SK-N-SH (cell line): ENCODE results near the gene OR51D1. TPM values are rescaled to one million over a fixed set of nuclear protein-coding genes. Genes with fewer than 3 reads are reported as not detected.

Experiments
- CTCF ChIA-PET: fragments of 300-600, 350-600 bp; formaldehyde crosslinking; extraction: SDS; loops from one replicate; lab custom pipeline; 2021; lab: Yijun Ruan, JAX
- POLR2A ChIA-PET: fragments of 350-600 bp; sonication (Branson Sonifier 250); formaldehyde crosslinking; extraction: SDS; loops from one replicate; lab custom pipeline; 2020; ENCODE audit warnings: antibody characterized with exemption, inconsistent platforms; lab: Yijun Ruan, JAX
- DNase-seq: peaks from one replicate; pipeline ENCODE4 v3.0.0; 2012
- H2AFZ ChIP-seq: fragments of 200-600 bp; sonication (generic); 2 replicates; pipeline ENCODE4 v1.8.1; 2016; ENCODE audit warnings: antibody characterized with exemption, mild to moderate bottlenecking, low read depth
- H3F3A ChIP-seq: fragments of 200-600 bp; sonication (generic); replicated peaks from 2 replicates; pipeline ENCODE3; 2016; ENCODE audit warnings: antibody characterized with exemption, mild to moderate bottlenecking; ENCODE audit not compliant: insufficient read depth
- H3K27ac ChIP-seq, 2 experiments: fragments of 200-500 bp in 1 of 2; fragments of 200-600 bp in 1 of 2; sonication (Bioruptor generic) in 1 of 2; sonication (generic), shearing (Covaris generic) in 1 of 2; 2 replicates each; pipeline versions ENCODE4 v1.5.1 to v1.6.1; 2014 to 2016; ENCODE audit warnings: low read depth in 2 of 2, inconsistent platforms in 1 of 2, low read length in 1 of 2, mild to moderate bottlenecking in 1 of 2, mixed read lengths in 1 of 2
- H3K27me3 ChIP-seq: fragments of 200-600 bp; sonication (generic), shearing (Covaris generic); 2 replicates; pipeline ENCODE4 v1.6.1; 2016; ENCODE audit warnings: mixed run types; ENCODE audit not compliant: insufficient read depth
- H3K36me3 ChIP-seq, 2 experiments: fragments of 200-500 bp in 1 of 2; fragments of 200-600 bp in 1 of 2; sonication (Bioruptor generic) in 1 of 2; sonication (generic) in 1 of 2; replicated peaks in 1 of 2; 2 replicates each; pipeline versions ENCODE3 to v1.5.1; 2014 to 2016; ENCODE audit warnings: low read length in 1 of 2, mild to moderate bottlenecking in 1 of 2; ENCODE audit not compliant: insufficient read depth in 2 of 2, control insufficient read depth in 1 of 2
- H3K4me1 ChIP-seq, 2 experiments: fragments of 200-500 bp in 1 of 2; fragments of 200-600 bp in 1 of 2; sonication (Bioruptor generic) in 1 of 2; sonication (generic), shearing (Covaris generic) in 1 of 2; 2 replicates each; pipeline versions ENCODE4 v1.5.1 to v1.6.1; 2014 to 2016; ENCODE audit warnings: low read depth in 1 of 2, low read length in 1 of 2, mixed run types in 1 of 2; ENCODE audit not compliant: insufficient read depth in 2 of 2, control insufficient read depth in 1 of 2
- H3K4me2 ChIP-seq: fragments of 200-600 bp; sonication (generic), shearing (Covaris generic); 2 replicates; pipeline ENCODE4 v1.6.1; 2017; ENCODE audit warnings: mixed run types
- H3K4me3 ChIP-seq, 2 experiments: fragments of 200-500 bp in 1 of 2; fragments of 200-600 bp in 1 of 2; sonication (Bioruptor generic) in 1 of 2; sonication (generic), shearing (Covaris generic) in 1 of 2; 2 replicates each; pipeline versions ENCODE4 v1.5.1 to v1.8.1; 2014 to 2016; ENCODE audit warnings: low read depth in 2 of 2, inconsistent platforms in 1 of 2, low read length in 1 of 2, mild to moderate bottlenecking in 1 of 2, mixed read lengths in 1 of 2, moderate library complexity in 1 of 2
- H3K79me2 ChIP-seq: fragments of 200-600 bp; sonication (generic); 2 replicates; pipeline ENCODE4 v1.8.1; 2017; ENCODE audit warnings: mild to moderate bottlenecking; ENCODE audit not compliant: insufficient read depth
- H3K9ac ChIP-seq: fragments of 200-600 bp; sonication (generic); 2 replicates; pipeline ENCODE4 v1.6.1; 2017; ENCODE audit warnings: mixed run types
- H3K9me2 ChIP-seq: fragments of 200-600 bp; sonication (generic); 2 replicates; pipeline ENCODE4 v1.6.1; 2017; ENCODE audit warnings: mixed run types
- H3K9me3 ChIP-seq: fragments of 200-600 bp; sonication (generic); 2 replicates; pipeline ENCODE4 v1.6.1; 2017; ENCODE audit warnings: mixed run types, mild to moderate bottlenecking, moderate library complexity
- H4K20me1 ChIP-seq: fragments of 200-600 bp; sonication (generic); 2 replicates; pipeline ENCODE4 v1.6.1; 2017; ENCODE audit warnings: mild to moderate bottlenecking, mixed run types; ENCODE audit not compliant: insufficient read depth
- FOXM1 ChIP-seq: IDR thresholded peaks from 2 replicates; pipeline ENCODE4 v1.4.0; 2012; ENCODE audit warnings: low read depth, mild to moderate bottlenecking
- PBX3 ChIP-seq: IDR thresholded peaks from 2 replicates; pipeline ENCODE4; 2012
- SMC3 ChIP-seq: IDR thresholded peaks from 2 replicates; pipeline ENCODE4 v1.6.1; 2012; ENCODE audit warnings: low read depth, low read length, improper control_type of control experiment
- TCF12 ChIP-seq: IDR thresholded peaks from 2 replicates; pipeline ENCODE4 v1.4.0; 2012
- ZBTB33 ChIP-seq: IDR thresholded peaks from 2 replicates; pipeline ENCODE4 v1.4.0; 2012; ENCODE audit warnings: low read depth, borderline replicate concordance
- WGBS: methylation state at CpG from one replicate; pipeline ENCODE4 v1.1.6; 2017; ENCODE audit warnings: low lambda C conversion rate; 5-methylcytosine and 5-hydroxymethylcytosine counted together
- polyA plus RNA-seq, 3 experiments: library from polyadenylated mRNA; depleted of rRNA; stranded (reverse); fragments of >200 nt; gene quantifications; 2 replicates each; pipeline ENCODE4 v1.2.3, GENCODE V29; 2012

The OR51D1 gene
- polyA plus RNA-seq, 1 of the 3 experiments (the other 2 are of a cell fraction) = not detected

- TF ChIP-seq ZBTB33 (no peak), PBX3 (no peak), TCF12 (no peak)
These were observed 4.8 kb downstream of the OR51D1 start (continued) for GRCh38 chr11:4642043-4642442.

- no peak overlapping the region for H3K27ac ChIP-seq
- no peaks in the 10 kb centered on the region for H3K36me3 ChIP-seq
- no peaks in the 10 kb centered on the region for H3F3A ChIP-seq
- POLR2A ChIA-PET = no interaction called here
- DNase-seq = no peak
- no peak overlapping the region for H3K4me2 ChIP-seq
- no peaks in the 10 kb centered on the region for H3K9me2 ChIP-seq
- no peaks in the 10 kb centered on the region for H3K9me3 ChIP-seq
- H3K4me3 ChIP-seq = no peak overlapping the region
- no peaks in the 10 kb centered on the region for H3K79me2 ChIP-seq
- no peaks in the 10 kb centered on the region for H4K20me1 ChIP-seq
- no peak overlapping the region for H2AFZ ChIP-seq
- peaks cover 23% of the 10 kb centered on the region for H3K27me3 ChIP-seq
- no peak overlapping the region for H3K9ac ChIP-seq
- H3K4me1 ChIP-seq = peaks cover 0 to 8% of the 10 kb centered on the region in 2 experiments; a peak in 1 of 4 replicates
- 0% methylated on average over 5 of the region's 5 CpGs for WGBS
- TF ChIP-seq PBX3 = no peak
- CTCF ChIA-PET = interaction anchor here (1.0 kb wide), 1 partner anchor 16 kb away, joined by 3 read pairs; no protein-coding TSS in a partner anchor
These were observed 5.8 kb downstream of the OR51D1 start for GRCh38 chr11:4643076-4643475.

- Histone ChIP-seq H3K4me3 (no peak within 1 kb of the TSS), H3K27ac (no peak within 1 kb of the TSS), H3K9me2 (no peaks in the 10 kb centered on the region), H3K9me3 (no peaks in the 10 kb centered on the region), H2AFZ (no peak within 1 kb of the TSS), H3K36me3 (no peaks in the 10 kb centered on the region), H3K4me2 (no peak within 1 kb of the TSS), H3F3A (no peaks in the 10 kb centered on the region), H3K9ac (no peak within 1 kb of the TSS), H3K27me3 (peaks cover 17% of the 10 kb centered on the region), H4K20me1 (no peaks in the 10 kb centered on the region), H3K4me1 (peaks cover 0 to 8% of the 10 kb centered on the region in 2 experiments; a peak in 1 of 4 replicates), H3K79me2 (no peaks in the 10 kb centered on the region)
- TF ChIP-seq FOXM1 (no peak), SMC3 (no peak)
- POLR2A ChIA-PET = no interaction called here
- DNase-seq = no peak
- CTCF ChIA-PET = no interaction called here
- WGBS = 11% methylated on average over 3 of the region's 3 CpGs
These were observed 6.4 kb downstream of the OR51D1 start, which contains the start of gene OR51E1 for GRCh38 chr11:4643682-4644081. Gene OR51E1 (plus strand): TSS chr11:4643982. CDS start chr11:4652527, 8,545 bp downstream.
